Progenitor cell of endocrine pancreas (in vitro differentiated cells): Measurements from ENCODE around the gene KRTAP10-12. TPM values are rescaled to one million over a fixed set of nuclear protein-coding genes. Genes with fewer than 3 reads are reported as not detected.

ENCODE experiments used
- DNase-seq: peaks from one replicate; pipeline ENCODE4 v3.0.0; 2021; ENCODE audit warnings: low spot score; ENCODE audit not compliant: unreplicated experiment
- H3K27ac Mint-ChIP-seq: 2 replicates; pipeline ENCODE4 v1.8.0; 2021; ENCODE audit warnings: mild to moderate bottlenecking, moderate library complexity, mixed read lengths
- H3K27me3 Mint-ChIP-seq: 2 replicates; pipeline ENCODE4 v1.8.0; 2021; ENCODE audit warnings: mixed read lengths
- H3K36me3 Mint-ChIP-seq: 2 replicates; pipeline ENCODE4 v1.8.0; 2022; ENCODE audit warnings: mixed read lengths; ENCODE audit not compliant: insufficient read depth
- H3K4me1 Mint-ChIP-seq: 2 replicates; pipeline ENCODE4 v1.8.0; 2021; ENCODE audit warnings: low read depth, mixed read lengths
- H3K4me3 Mint-ChIP-seq: 2 replicates; pipeline ENCODE4 v1.8.0; 2021; ENCODE audit warnings: low read depth, mild to moderate bottlenecking, moderate library complexity, mixed read lengths
- H3K9me3 Mint-ChIP-seq: 2 replicates; pipeline ENCODE4 v1.8.0; 2021; ENCODE audit warnings: low read depth, mixed read lengths
- CTCF ChIP-seq: fragments of 200-600 bp; sonication (generic); IDR thresholded peaks from one replicate; pipeline ENCODE4 v1.5.0; 2021; ENCODE audit warnings: antibody characterized with exemption, mild to moderate bottlenecking; ENCODE audit not compliant: unreplicated experiment
- total RNA-seq: library from RNA; stranded (reverse); gene quantifications from 2 replicates; pipeline ENCODE4 v1.2.1, GENCODE V29; 2021

Gene KRTAP10-12
- total RNA-seq, 1 donor from 2014 or later, result not detected

GRCh38 chr21:44709426-44710293 is 12.7 kb downstream of the KRTAP10-12 start:
- no peak for TF ChIP-seq CTCF
- Mint-ChIP-seq H3K9me3 (peaks cover 3% of the 10 kb centered on the region), H3K4me1 (peaks cover 12% of the 10 kb centered on the region), H3K27ac (no peak overlapping the region), H3K36me3 (no peaks in the 10 kb centered on the region), H3K27me3 (peaks cover 93% of the 10 kb centered on the region), H3K4me3 (no peak overlapping the region)
- no peak for DNase-seq

GRCh38 chr21:44710294-44710665 is 13.3 kb downstream of the KRTAP10-12 start:
- TF ChIP-seq CTCF, result no peak
- DNase-seq, result no peak
- Mint-ChIP-seq H3K9me3 (peaks cover 3% of the 10 kb centered on the region), H3K27ac (no peak overlapping the region), H3K27me3 (peaks cover 93% of the 10 kb centered on the region), H3K4me1 (peaks cover 12% of the 10 kb centered on the region), H3K36me3 (no peaks in the 10 kb centered on the region), H3K4me3 (no peak overlapping the region)

GRCh38 chr21:44710756-44711326 is 13.9 kb downstream of the KRTAP10-12 start:
- Mint-ChIP-seq H3K36me3 (no peaks in the 10 kb centered on the region), H3K4me1 (peaks cover 12% of the 10 kb centered on the region), H3K27ac (no peak overlapping the region), H3K27me3 (peaks cover 93% of the 10 kb centered on the region), H3K9me3 (peaks cover under 1% of the 10 kb centered on the region), H3K4me3 (peak overlapping the region; percentile 44)
- DNase-seq, result no peak
- no peak for TF ChIP-seq CTCF

GRCh38 chr21:44711327-44712202 is 14.6 kb downstream of the KRTAP10-12 start, which contains the start of gene TSPEAR:
Gene TSPEAR, minus strand, starts transcription at chr21:44711572. Its CDS starts 58 bp downstream, at chr21:44711514.
- no peaks in the 10 kb centered on the region for H3K9me3 Mint-ChIP-seq
- peak within 1 kb of the TSS; percentile 44 for H3K4me3 Mint-ChIP-seq
- H3K4me1 Mint-ChIP-seq, result peaks cover 12% of the 10 kb centered on the region
- H3K27me3 Mint-ChIP-seq, result peaks cover 89% of the 10 kb centered on the region
- no peak within 1 kb of the TSS for H3K27ac Mint-ChIP-seq
- peak; percentile 40 for TF ChIP-seq CTCF
- DNase-seq, result no peak
- no peaks in the 10 kb centered on the region for H3K36me3 Mint-ChIP-seq
